ENCODE results near the gene MYPN. TPM values are rescaled to one million over a fixed set of nuclear protein-coding genes. Genes with fewer than 3 reads are reported as not detected.
A peak's percentile ranks its signal among the peaks of the same experiment; 100 is the strongest.

Gene MYPN
- total and polyA plus RNA-seq, 2 experiments from 2014 or later = not detected

GRCh38 chr10:68202960-68203353, 93.7 kb downstream of the MYPN start:
- no peaks in the 10 kb centered on the region for H3K9me3 Mint-ChIP-seq
- H3K27me3 Mint-ChIP-seq (ENCODE audit: insufficient read depth, low read depth, poor library complexity) = peaks cover 7% of the 10 kb centered on the region
- H3K4me1 Mint-ChIP-seq = no peaks in the 10 kb centered on the region
- no peak overlapping the region for H3K4me3 ChIP-seq
- no peaks in the 10 kb centered on the region for H3K9me2 ChIP-seq (ENCODE audit: insufficient read depth)
- no peak overlapping the region for H3K27ac ChIP-seq (ENCODE audit: low read depth)
- no peaks in the 10 kb centered on the region for H3K79me2 ChIP-seq (replicated peaks; ENCODE audit: insufficient read depth)
- H3K36me3 Mint-ChIP-seq (ENCODE audit: low read depth) = no peaks in the 10 kb centered on the region
- H3K4me1 ChIP-seq (ENCODE audit: insufficient read depth) = no peaks in the 10 kb centered on the region
- no peaks in the 10 kb centered on the region for H3K36me3 ChIP-seq (ENCODE audit: insufficient read depth)
- H4K20me1 ChIP-seq (replicated peaks; ENCODE audit: insufficient read depth) = no peaks in the 10 kb centered on the region
- TF ChIP-seq CTCF (conservative IDR thresholded peaks at IDR 0.05; ENCODE audit: low read depth in 2 of 2) = no peak
- H2AFZ ChIP-seq = no peak overlapping the region
- no peak overlapping the region for H3K4me2 ChIP-seq
- H3K27ac Mint-ChIP-seq = no peak overlapping the region
- DNase-seq (ENCODE audit: low spot score) (no peak), ATAC-seq (no peak)
- no peak overlapping the region for H3K4me3 Mint-ChIP-seq
- H3K27me3 ChIP-seq (ENCODE audit: insufficient read depth) = no peaks in the 10 kb centered on the region
- H3F3A ChIP-seq (replicated peaks; ENCODE audit: low read depth) = no peaks in the 10 kb centered on the region

- no peak overlapping the region for H3K27ac Mint-ChIP-seq
- TF ChIP-seq CREB1 (CRISPR knock-in tag; IDR thresholded peaks at IDR 0.05; ENCODE audit: low read depth) (no peak), STAT1 (IDR thresholded peaks at IDR 0.05; ENCODE audit: unreplicated experiment) (no peak), CTCF (conservative IDR thresholded peaks at IDR 0.05; ENCODE audit: low read depth in 2 of 2) (peak; percentile 81 to 100), JUNB (IDR thresholded peaks at IDR 0.05; ENCODE audit: unreplicated experiment) (no peak), REST (IDR thresholded peaks at IDR 0.05; ENCODE audit: unreplicated experiment) (peak; percentile 11), POLR2AphosphoS5 (IDR thresholded peaks at IDR 0.05; ENCODE audit: low read depth) (no peak)
- H3K4me3 ChIP-seq = no peak overlapping the region
- no peaks in the 10 kb centered on the region for H3K36me3 ChIP-seq (ENCODE audit: insufficient read depth)
- no peaks in the 10 kb centered on the region for H3F3A ChIP-seq (replicated peaks; ENCODE audit: low read depth)
- H3K9me2 ChIP-seq (ENCODE audit: insufficient read depth) = no peaks in the 10 kb centered on the region
- H3K27ac ChIP-seq (ENCODE audit: low read depth) = no peak overlapping the region
- peaks cover 7% of the 10 kb centered on the region for H3K4me1 Mint-ChIP-seq
- peaks cover 12% of the 10 kb centered on the region for H3K27me3 Mint-ChIP-seq (ENCODE audit: insufficient read depth, low read depth, poor library complexity)
- H3K4me2 ChIP-seq = no peak overlapping the region
- no peaks in the 10 kb centered on the region for H4K20me1 ChIP-seq (replicated peaks; ENCODE audit: insufficient read depth)
- peak overlapping the region; percentile 63 for H2AFZ ChIP-seq
- ATAC-seq (peak; percentile 97), DNase-seq (ENCODE audit: low spot score) (peak; percentile 96)
- no peaks in the 10 kb centered on the region for H3K4me1 ChIP-seq (ENCODE audit: insufficient read depth)
- H3K79me2 ChIP-seq (replicated peaks; ENCODE audit: insufficient read depth) = no peaks in the 10 kb centered on the region
- no peaks in the 10 kb centered on the region for H3K27me3 ChIP-seq (ENCODE audit: insufficient read depth)
- no peaks in the 10 kb centered on the region for H3K36me3 Mint-ChIP-seq (ENCODE audit: low read depth)
- H3K9me3 Mint-ChIP-seq = no peaks in the 10 kb centered on the region
- H3K4me3 Mint-ChIP-seq = no peak overlapping the region
These were observed 99.2 kb downstream of the MYPN start for GRCh38 chr10:68208424-68209042.
